Chondrocyte (in vitro differentiated cells): ENCODE measurements around the gene FHL2. TPM values are rescaled to one million over a fixed set of nuclear protein-coding genes. Genes with fewer than 3 reads are reported as not detected.

ENCODE experiments used
- DNase-seq: peaks from one replicate; pipeline ENCODE4 v3.0.0; 2021; ENCODE audit warnings: mixed read lengths, low spot score
- H3K27ac Mint-ChIP-seq: one replicate; pipeline ENCODE4 v1.8.0; 2021; ENCODE audit warnings: mild to moderate bottlenecking, moderate library complexity, mixed read lengths; ENCODE audit not compliant: unreplicated experiment
- H3K27me3 Mint-ChIP-seq: 2 replicates; pipeline ENCODE4 v1.8.0; 2021; ENCODE audit warnings: low read depth, mixed read lengths
- H3K36me3 Mint-ChIP-seq: 2 replicates; pipeline ENCODE4 v1.8.0; 2021; ENCODE audit warnings: low read depth, mixed read lengths
- H3K4me1 Mint-ChIP-seq: 2 replicates; pipeline ENCODE4 v1.8.0; 2021; ENCODE audit warnings: low read depth, mild to moderate bottlenecking, mixed read lengths
- H3K4me3 Mint-ChIP-seq: one replicate; pipeline ENCODE4 v1.8.0; 2021; ENCODE audit warnings: mild to moderate bottlenecking, moderate library complexity, mixed read lengths; ENCODE audit not compliant: unreplicated experiment
- H3K9me3 Mint-ChIP-seq: 2 replicates; pipeline ENCODE4 v1.8.0; 2021; ENCODE audit warnings: low read depth, mixed read lengths
- total RNA-seq: library from RNA; stranded (reverse); gene quantifications from 3 replicates; pipeline ENCODE4 v1.2.1, GENCODE V29; 2021
- TF ChIP-seq, protein P1 (sequence below): fragments of 200-600 bp; sonication (generic); IDR thresholded peaks from 2 replicates; pipeline ENCODE4 v1.5.0; 2021; ENCODE audit warnings: antibody characterized with exemption, mild to moderate bottlenecking, moderate library complexity

FHL2 gene
- total RNA-seq, 1 donor from 2014 or later = 104 TPM

GRCh38 chr2:105397953-105398335 lies 907 bp downstream of the FHL2 start:
- no peak for DNase-seq
- Mint-ChIP-seq H3K9me3 (no peaks in the 10 kb centered on the region), H3K4me3 (peak overlapping the region; percentile 94), H3K36me3 (peaks cover 16% of the 10 kb centered on the region), H3K27me3 (no peaks in the 10 kb centered on the region), H3K4me1 (peaks cover 67% of the 10 kb centered on the region), H3K27ac (peak overlapping the region; percentile 93)
- TF ChIP-seq, protein P1, sequence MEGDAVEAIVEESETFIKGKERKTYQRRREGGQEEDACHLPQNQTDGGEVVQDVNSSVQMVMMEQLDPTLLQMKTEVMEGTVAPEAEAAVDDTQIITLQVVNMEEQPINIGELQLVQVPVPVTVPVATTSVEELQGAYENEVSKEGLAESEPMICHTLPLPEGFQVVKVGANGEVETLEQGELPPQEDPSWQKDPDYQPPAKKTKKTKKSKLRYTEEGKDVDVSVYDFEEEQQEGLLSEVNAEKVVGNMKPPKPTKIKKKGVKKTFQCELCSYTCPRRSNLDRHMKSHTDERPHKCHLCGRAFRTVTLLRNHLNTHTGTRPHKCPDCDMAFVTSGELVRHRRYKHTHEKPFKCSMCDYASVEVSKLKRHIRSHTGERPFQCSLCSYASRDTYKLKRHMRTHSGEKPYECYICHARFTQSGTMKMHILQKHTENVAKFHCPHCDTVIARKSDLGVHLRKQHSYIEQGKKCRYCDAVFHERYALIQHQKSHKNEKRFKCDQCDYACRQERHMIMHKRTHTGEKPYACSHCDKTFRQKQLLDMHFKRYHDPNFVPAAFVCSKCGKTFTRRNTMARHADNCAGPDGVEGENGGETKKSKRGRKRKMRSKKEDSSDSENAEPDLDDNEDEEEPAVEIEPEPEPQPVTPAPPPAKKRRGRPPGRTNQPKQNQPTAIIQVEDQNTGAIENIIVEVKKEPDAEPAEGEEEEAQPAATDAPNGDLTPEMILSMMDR = no peak

- peak overlapping the region; percentile 94 for H3K4me3 Mint-ChIP-seq
- H3K27ac Mint-ChIP-seq = peak overlapping the region; percentile 93
- TF ChIP-seq, protein P1 = no peak
- H3K36me3 Mint-ChIP-seq = peaks cover 20% of the 10 kb centered on the region
- peaks cover 72% of the 10 kb centered on the region for H3K4me1 Mint-ChIP-seq
- H3K9me3 Mint-ChIP-seq = no peaks in the 10 kb centered on the region
- DNase-seq = no peak
- H3K27me3 Mint-ChIP-seq = no peaks in the 10 kb centered on the region
Observed at GRCh38 chr2:105397025-105397722, 1.7 kb downstream of the FHL2 start.

- Mint-ChIP-seq H3K27ac (peak overlapping the region; percentile 93), H3K9me3 (no peaks in the 10 kb centered on the region), H3K27me3 (no peaks in the 10 kb centered on the region), H3K4me1 (peaks cover 77% of the 10 kb centered on the region), H3K36me3 (peaks cover 20% of the 10 kb centered on the region), H3K4me3 (peak overlapping the region; percentile 94)
- TF ChIP-seq, protein P1 = no peak
- DNase-seq = no peak
Observed at GRCh38 chr2:105396254-105397024, 2.4 kb downstream of the FHL2 start.

GRCh38 chr2:105395691-105396090 lies 3.2 kb downstream of the FHL2 start:
- DNase-seq = no peak
- H3K36me3 Mint-ChIP-seq = peaks cover 20% of the 10 kb centered on the region
- TF ChIP-seq, protein P1 = no peak
- H3K4me1 Mint-ChIP-seq = peaks cover 78% of the 10 kb centered on the region
- peak overlapping the region; percentile 93 for H3K27ac Mint-ChIP-seq
- H3K4me3 Mint-ChIP-seq = peak overlapping the region; percentile 94
- H3K9me3 Mint-ChIP-seq = no peaks in the 10 kb centered on the region
- no peaks in the 10 kb centered on the region for H3K27me3 Mint-ChIP-seq

DNA sequence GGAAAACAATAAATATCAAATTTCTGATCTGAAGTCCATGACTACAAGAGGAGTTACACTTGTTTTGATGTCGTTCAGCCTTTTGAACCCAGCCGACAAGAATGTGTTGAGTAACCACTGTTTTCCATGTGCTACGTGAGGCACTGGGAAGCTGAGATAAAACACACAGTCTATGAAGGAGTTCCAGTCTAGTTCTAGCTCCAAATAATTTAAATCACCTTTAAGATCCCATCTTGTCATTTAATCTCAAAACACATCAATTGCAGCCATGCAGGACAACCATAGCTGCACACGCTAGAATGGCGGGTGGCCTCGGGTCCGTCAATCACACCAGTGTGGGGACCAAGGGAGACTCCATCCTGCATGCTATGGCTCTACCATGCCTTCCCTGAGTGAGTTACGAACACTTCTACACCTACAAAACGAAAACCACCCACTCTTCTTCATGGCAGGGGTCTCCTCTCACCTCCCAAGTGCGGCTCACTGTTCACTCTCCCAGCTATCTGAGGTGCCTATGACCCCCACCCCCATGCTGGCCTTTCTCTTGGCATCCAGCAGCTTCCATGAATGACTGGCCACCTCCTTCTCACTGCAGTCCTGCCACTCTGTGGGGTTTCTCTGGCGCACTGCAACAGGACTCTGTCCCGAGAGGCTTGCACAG lies 3.8 kb downstream of the FHL2 start:
- H3K27ac Mint-ChIP-seq = peak overlapping the region; percentile 93
- DNase-seq = no peak

More for the DNA sequence above, 3.8 kb downstream of the FHL2 start:
- Mint-ChIP-seq H3K4me3 (peak overlapping the region; percentile 94), H3K4me1 (peaks cover 81% of the 10 kb centered on the region), H3K36me3 (peaks cover 20% of the 10 kb centered on the region), H3K9me3 (no peaks in the 10 kb centered on the region), H3K27me3 (no peaks in the 10 kb centered on the region)
- TF ChIP-seq, protein P1 = no peak
